HG02884 (cell line): ENCODE data around the gene SEMA7A.

Experiments used
- ATAC-seq: cut with Tn5 transposase; IDR thresholded peaks from one replicate; pipeline ENCODE4 v1.9.1; 2021; ENCODE audit warnings: mild to moderate bottlenecking, moderate library complexity; ENCODE audit not compliant: unreplicated experiment

The SEMA7A gene

GRCh38 chr15:74431116-74431515 lies 2.6 kb downstream of the SEMA7A start:
- ATAC-seq = no peak

GRCh38 chr15:74430510-74430951 lies 3.2 kb downstream of the SEMA7A start:
- ATAC-seq = no peak

- no peak for ATAC-seq
These were observed 3.9 kb downstream of the SEMA7A start for GRCh38 chr15:74429781-74430400.

GRCh38 chr15:74428970-74429780 lies 4.6 kb downstream of the SEMA7A start:
- no peak for ATAC-seq

- ATAC-seq = no peak
These were observed 5.3 kb downstream of the SEMA7A start for GRCh38 chr15:74428442-74428787.

- no peak for ATAC-seq
These were observed 5.9 kb downstream of the SEMA7A start for GRCh38 chr15:74427607-74428441.

GRCh38 chr15:74426404-74427281 lies 7.1 kb downstream of the SEMA7A start:
- no peak for ATAC-seq

- no peak for ATAC-seq
These were observed 8.1 kb downstream of the SEMA7A start for GRCh38 chr15:74425630-74426029.

- ATAC-seq = no peak
These were observed 8.7 kb downstream of the SEMA7A start for GRCh38 chr15:74424901-74425528.

GRCh38 chr15:74423431-74424257 lies 10.1 kb downstream of the SEMA7A start:
- ATAC-seq = no peak

GRCh38 chr15:74422652-74423430 lies 10.9 kb downstream of the SEMA7A start:
- ATAC-seq = no peak

- no peak for ATAC-seq
These were observed 11.5 kb downstream of the SEMA7A start for GRCh38 chr15:74422265-74422651.

GRCh38 chr15:74421302-74422245 lies 12.2 kb downstream of the SEMA7A start:
- ATAC-seq = no peak

- ATAC-seq = no peak
These were observed 13.4 kb downstream of the SEMA7A start for GRCh38 chr15:74420193-74420905.

GRCh38 chr15:74419432-74419831 lies 14.3 kb downstream of the SEMA7A start:
- ATAC-seq = no peak

- no peak for ATAC-seq
These were observed 15.0 kb downstream of the SEMA7A start for GRCh38 chr15:74418575-74419338.
